Cardiac ventricle fibroblast (primary cell): ENCODE measurements around the gene VRK3. TPM values are rescaled to one million over a fixed set of nuclear protein-coding genes. Genes with fewer than 3 reads are reported as not detected.

ENCODE experiments used
- total RNA-seq: library from RNA; depleted of rRNA; stranded (reverse); fragments of >200 nt; gene quantifications from 2 replicates; pipeline ENCODE4 v1.2.3, GENCODE V29; 2015

The VRK3 gene, protein sequence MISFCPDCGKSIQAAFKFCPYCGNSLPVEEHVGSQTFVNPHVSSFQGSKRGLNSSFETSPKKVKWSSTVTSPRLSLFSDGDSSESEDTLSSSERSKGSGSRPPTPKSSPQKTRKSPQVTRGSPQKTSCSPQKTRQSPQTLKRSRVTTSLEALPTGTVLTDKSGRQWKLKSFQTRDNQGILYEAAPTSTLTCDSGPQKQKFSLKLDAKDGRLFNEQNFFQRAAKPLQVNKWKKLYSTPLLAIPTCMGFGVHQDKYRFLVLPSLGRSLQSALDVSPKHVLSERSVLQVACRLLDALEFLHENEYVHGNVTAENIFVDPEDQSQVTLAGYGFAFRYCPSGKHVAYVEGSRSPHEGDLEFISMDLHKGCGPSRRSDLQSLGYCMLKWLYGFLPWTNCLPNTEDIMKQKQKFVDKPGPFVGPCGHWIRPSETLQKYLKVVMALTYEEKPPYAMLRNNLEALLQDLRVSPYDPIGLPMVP
- total RNA-seq: 19.2 and 20.8 TPM in 2 replicates

DNA sequence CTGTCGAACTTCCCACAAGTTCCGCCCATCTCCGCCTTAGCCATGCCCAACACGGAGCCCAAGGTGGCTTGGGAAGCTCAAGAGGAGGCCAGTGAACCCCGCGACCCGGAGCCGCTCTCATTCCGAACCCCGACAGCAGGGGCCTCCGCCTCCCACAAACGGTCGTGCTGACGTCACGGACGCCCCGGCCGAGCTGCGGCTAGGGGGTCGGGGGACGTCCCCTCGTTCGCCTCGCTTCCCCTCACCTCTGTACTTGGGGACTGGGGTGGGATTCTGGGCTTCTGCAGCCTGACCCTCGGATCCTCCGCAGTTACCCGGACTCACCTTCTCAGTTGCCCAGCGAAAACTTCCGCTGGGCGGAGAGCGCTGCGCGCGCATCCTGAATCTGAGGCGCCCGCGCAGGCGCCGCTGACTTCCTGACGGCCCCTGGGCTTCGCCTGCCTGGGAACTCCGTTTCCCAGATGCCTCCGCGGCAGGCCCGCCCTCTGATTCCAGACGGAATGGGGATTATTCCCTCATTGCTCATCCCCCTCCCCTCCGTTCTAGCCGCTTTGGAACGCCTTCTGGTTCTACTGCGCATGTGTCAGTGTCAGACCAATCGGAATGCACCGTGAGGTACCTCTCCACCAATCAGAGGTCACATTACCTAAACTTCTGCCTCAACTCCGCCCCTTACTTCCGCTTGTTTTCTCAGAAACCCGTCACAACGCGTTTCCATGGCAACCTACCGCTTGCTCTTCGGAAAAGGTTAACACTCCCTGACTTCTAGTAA is at the start of gene VRK3:
Gene VRK3 (minus strand): TSS at position 351 of the 772 bp plus-strand sequence. CDS start 9,210 bp downstream, outside the sequence.

GRCh38 chr19:50025794-50026549 is 800 bp upstream of the VRK3 start, which contains the start of gene ZNF473:
Gene ZNF473, plus strand, starts transcription at chr19:50026005. Its CDS starts 5,078 bp downstream, at chr19:50031083.

DNA sequence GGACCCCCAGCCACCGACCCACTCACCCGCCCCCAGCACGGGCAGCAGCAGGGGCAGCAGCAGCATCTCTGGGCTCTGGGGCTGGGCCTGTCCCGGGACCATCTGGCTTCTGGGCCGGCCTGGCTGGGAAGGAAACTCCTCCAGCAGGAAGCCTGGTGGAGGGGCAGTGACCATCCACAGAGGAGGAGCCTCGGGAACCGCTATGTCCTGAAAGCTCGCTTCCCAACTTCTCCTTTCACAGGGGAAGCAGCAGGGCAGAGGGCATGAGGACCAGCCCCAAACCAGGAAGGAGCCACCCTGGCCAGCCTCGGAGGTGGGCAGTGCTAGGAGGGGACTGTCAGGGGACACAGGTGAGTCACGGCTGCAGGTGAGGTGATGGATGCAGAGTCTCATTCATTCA is 64.2 kb downstream of the VRK3 start, which contains the start of gene SIGLEC11:
Gene SIGLEC11 (minus strand): TSS at position 193 of the 400 bp plus-strand sequence. CDS start 91 bp downstream, at position 102.

GRCh38 chr19:49929121-49929610 is 96.0 kb downstream of the VRK3 start, which contains the start of the genes ATF5 and NUP62:
Gene ATF5, plus strand, starts transcription at chr19:49929205. Its CDS starts 1,646 bp downstream, at chr19:49930851.
Gene NUP62, minus strand, starts transcription at chr19:49929504. Its CDS starts 19,697 bp downstream, at chr19:49909807.

Other genes starting within 250 kb of the VRK3 start
- gene FUZ, start 212.1 kb downstream of the VRK3 start, total RNA-seq: 20.1 and 24.3 TPM in 2 replicates
- gene MED25, start 207.1 kb downstream of the VRK3 start, total RNA-seq: 20.5 and 22.1 TPM in 2 replicates
- gene PTOV1, start 174.2 kb downstream of the VRK3 start, total RNA-seq: 69.8 and 71.9 TPM in 2 replicates
- 27.2 and 28.0 TPM in 2 replicates for gene PNKP, start 157.8 kb downstream of the VRK3 start, total RNA-seq
- 31.9 and 36.6 TPM in 2 replicates for gene AKT1S1, start 148.0 kb downstream of the VRK3 start, total RNA-seq
- gene TBC1D17, start 147.7 kb downstream of the VRK3 start, total RNA-seq: 26.2 and 26.6 TPM in 2 replicates
- 0.20 TPM in 1 of 2 replicates, not detected in the other for gene IL4I1, start 128.5 kb downstream of the VRK3 start, total RNA-seq
- gene ATF5, start 96.2 kb downstream of the VRK3 start, total RNA-seq: 8.7 and 12.3 TPM in 2 replicates
- gene NUP62, start 95.9 kb downstream of the VRK3 start, total RNA-seq: 21.0 and 25.6 TPM in 2 replicates
- gene SIGLEC11, start 64.2 kb downstream of the VRK3 start, total RNA-seq: not detected in 2 replicates
- gene ZNF473, start 633 bp upstream of the VRK3 start, total RNA-seq: 6.8 and 10.6 TPM in 2 replicates
- gene IZUMO2, start 137.9 kb upstream of the VRK3 start, total RNA-seq: not detected in 2 replicates
- 0.19 TPM in 1 of 2 replicates, not detected in the other for gene MYH14, start 178.2 kb upstream of the VRK3 start, total RNA-seq